ENCODE results near the gene UBE3D.

- TF ChIP-seq, protein P1, sequence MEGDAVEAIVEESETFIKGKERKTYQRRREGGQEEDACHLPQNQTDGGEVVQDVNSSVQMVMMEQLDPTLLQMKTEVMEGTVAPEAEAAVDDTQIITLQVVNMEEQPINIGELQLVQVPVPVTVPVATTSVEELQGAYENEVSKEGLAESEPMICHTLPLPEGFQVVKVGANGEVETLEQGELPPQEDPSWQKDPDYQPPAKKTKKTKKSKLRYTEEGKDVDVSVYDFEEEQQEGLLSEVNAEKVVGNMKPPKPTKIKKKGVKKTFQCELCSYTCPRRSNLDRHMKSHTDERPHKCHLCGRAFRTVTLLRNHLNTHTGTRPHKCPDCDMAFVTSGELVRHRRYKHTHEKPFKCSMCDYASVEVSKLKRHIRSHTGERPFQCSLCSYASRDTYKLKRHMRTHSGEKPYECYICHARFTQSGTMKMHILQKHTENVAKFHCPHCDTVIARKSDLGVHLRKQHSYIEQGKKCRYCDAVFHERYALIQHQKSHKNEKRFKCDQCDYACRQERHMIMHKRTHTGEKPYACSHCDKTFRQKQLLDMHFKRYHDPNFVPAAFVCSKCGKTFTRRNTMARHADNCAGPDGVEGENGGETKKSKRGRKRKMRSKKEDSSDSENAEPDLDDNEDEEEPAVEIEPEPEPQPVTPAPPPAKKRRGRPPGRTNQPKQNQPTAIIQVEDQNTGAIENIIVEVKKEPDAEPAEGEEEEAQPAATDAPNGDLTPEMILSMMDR (IDR thresholded peaks at IDR 0.05; ENCODE audit: low read depth, low read length), result no peak
- TF ChIP-seq POLR2A (IDR thresholded peaks at IDR 0.05; ENCODE audit: extremely low read depth, insufficient read length) (no peak), MYC (IDR thresholded peaks at IDR 0.05; ENCODE audit: low read depth, low read length) (no peak)
Measured at GRCh38 chr6:83098589-83098988, 32.9 kb upstream of the UBE3D start.
